NCI-H2196 (cell line): Measurements from ENCODE around the gene ZNF784.

Experiments
- DNase-seq: peaks from one replicate; lab custom pipeline; 2025; ENCODE audit not compliant: unreplicated experiment; lab: John Stamatoyannopoulos, UW

ZNF784 gene

GRCh38 chr19:55644191-55644833 lies 19.9 kb upstream of the ZNF784 start:
- no peak for DNase-seq

- DNase-seq: no peak
Observed at GRCh38 chr19:55643887-55644176, 19.5 kb upstream of the ZNF784 start.

DNA sequence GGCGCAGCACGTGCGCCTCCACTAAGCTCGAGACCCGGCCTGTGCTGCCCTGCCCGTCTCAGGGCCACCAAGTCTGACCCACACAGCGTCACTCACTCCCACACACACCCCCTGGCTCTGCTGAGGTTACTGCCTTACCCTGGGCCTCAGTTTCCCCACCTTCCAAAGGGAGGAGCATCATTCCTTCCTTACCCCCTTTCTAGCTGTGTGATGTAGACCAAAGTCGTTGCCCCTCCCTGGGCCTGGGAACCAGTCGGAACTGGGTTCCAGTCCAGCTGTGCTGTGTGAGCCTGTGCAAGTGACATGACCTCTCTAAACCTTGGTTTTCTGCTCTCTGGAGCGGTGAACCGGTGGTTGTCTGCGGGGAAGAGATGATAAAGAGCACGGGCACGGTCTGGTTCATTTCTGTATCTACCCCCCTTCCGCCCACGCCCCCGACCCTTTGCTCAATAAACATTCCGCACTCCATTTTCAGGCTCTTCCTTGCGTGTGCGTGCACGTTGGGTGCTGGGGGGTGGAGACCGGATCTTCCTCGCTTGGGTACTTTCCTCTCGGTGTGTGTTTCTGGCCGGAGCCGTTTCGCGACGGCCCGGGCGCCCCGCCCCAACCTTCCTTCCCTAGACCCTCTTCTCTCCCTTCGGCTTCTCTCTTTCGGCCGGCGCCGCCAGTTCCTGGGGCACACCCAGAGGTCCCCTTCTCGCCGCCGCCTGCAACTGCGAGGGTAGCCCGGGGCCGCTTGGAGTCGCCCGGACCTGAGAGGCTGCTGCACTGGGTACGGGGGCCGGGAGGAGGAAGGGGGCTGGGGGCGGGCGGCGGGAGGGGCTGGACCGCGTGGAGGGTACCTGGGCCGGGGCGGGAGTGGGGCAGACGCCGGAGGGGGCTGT lies 18.9 kb upstream of the ZNF784 start, which contains the start of gene ZNF581:
TSS of gene ZNF581 (plus strand) at position 647 of the 884 bp plus-strand sequence. CDS start 923 bp downstream, outside the sequence.
- DNase-seq: peak; percentile 74

GRCh38 chr19:55642153-55643002 lies 18.0 kb upstream of the ZNF784 start:
- DNase-seq: no peak

- DNase-seq: no peak
Observed at GRCh38 chr19:55641426-55642152, 17.2 kb upstream of the ZNF784 start.

- DNase-seq: peak; percentile 72
Observed at GRCh38 chr19:55640577-55641425, 16.4 kb upstream of the ZNF784 start, which contains the start of gene ZNF580. ZNF580 (plus strand) TSS chr19:55641002; CDS start chr19:55642509, 1,507 bp downstream.

GRCh38 chr19:55640043-55640576 lies 15.7 kb upstream of the ZNF784 start:
- peak; percentile 92 for DNase-seq

DNA sequence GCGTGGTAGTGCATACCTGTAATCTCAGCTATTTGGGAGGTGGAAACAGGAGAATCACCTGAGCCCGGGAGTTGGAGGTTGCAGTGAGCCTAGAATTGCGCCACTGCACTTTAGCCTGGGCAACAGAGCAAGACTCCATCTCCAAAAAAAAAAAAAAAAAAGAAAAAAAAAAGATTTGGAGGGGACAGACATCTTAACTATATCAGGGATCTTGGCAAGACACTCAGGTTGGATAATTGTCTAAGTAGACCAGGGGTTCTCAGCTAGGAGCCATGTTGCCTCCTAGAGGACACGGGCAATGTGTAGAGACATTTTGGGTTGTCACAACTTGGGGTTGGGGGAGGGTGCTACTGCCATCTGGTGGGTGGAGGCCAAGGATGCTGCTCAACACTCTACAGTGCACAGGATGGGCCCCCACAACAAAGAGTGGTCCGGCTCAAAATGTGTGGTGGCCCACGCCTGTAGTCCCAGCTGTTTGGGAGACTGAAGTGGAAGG lies 14.5 kb upstream of the ZNF784 start:
- peak; percentile 34 for DNase-seq

DNA sequence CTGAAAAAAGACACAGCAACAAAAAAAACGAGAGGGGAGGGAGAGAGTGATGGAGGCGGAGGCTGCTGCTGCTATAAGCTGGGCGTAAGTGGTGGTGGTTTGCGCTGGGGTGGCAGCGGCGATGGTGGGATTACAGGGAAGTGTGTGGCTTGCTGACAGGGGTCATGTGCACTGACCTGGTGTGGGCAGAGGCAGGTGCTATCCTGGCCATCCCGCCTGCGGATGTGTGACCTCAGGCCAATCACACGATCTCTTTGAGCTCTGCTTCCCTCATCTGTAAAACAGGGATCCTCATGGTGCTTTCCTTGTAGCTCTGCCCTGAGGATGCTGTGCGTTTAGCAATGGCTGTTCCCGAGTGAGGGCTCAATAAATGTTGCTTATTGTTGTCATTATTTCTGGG lies 13.2 kb upstream of the ZNF784 start:
- no peak for DNase-seq

- no peak for DNase-seq
Observed at GRCh38 chr19:55636723-55637122, 12.4 kb upstream of the ZNF784 start.

GRCh38 chr19:55635856-55636440 lies 11.6 kb upstream of the ZNF784 start:
- DNase-seq: no peak

- DNase-seq: no peak
Observed at GRCh38 chr19:55635334-55635717, 11.0 kb upstream of the ZNF784 start.

DNA sequence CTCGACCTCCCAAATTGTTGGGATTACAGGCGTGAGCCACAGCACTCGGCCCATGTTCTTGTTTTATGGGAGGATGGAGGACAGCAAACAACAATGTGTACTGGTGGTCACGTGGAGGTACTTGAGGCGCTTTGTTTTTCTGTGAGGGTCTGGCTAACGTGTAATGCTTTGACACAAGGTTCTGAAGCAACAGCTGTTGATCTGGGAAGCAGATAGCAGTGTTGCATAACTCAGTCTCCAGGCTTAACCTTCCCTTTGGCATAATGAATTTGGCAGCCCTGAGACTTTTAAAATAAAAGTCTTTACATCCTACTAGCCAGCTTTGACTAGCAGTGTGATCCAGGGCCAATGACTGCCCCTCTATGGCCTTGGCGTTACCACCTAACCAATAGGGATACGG lies 9.5 kb upstream of the ZNF784 start:
- no peak for DNase-seq

DNA sequence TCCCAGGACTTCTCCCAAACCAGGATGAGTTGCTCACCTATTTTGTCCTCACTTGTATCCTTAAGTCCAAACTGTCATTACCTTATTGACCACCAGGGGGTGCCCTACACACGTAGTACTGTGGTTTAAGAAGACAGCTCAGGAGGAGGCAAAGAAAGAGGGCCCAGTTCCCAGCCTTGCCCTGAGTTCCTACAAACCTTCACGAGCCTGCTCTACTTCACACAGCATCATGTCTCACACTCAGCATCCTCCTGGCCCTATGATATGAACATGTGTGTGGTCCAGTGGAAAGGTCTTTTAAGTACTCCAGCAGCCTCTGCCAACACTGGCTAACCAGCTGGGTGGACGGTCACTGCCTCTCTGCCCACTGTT lies 8.1 kb upstream of the ZNF784 start:
- DNase-seq: peak; percentile 96

GRCh38 chr19:55626350-55626749 lies 2.0 kb upstream of the ZNF784 start:
- DNase-seq: no peak

DNA sequence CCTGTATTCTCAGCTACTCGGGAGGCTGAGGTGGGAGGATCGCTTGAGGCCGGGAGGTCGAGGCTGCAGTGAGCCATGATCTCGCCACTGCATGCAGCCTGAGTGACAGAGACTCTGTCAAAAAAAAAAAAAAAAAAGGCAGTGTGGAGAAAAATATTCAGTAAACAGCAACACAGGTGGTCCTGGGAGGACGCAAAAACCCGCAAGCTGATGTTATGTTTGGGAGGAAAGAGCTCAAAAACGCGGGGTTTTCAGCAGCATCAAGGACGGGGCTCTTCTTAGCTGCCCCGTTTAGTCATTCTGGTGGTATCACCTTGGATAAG lies 599 bp upstream of the ZNF784 start:
- DNase-seq: no peak

- no peak for DNase-seq
Observed at GRCh38 chr19:55623561-55623960, 805 bp downstream of the ZNF784 start.

DNA sequence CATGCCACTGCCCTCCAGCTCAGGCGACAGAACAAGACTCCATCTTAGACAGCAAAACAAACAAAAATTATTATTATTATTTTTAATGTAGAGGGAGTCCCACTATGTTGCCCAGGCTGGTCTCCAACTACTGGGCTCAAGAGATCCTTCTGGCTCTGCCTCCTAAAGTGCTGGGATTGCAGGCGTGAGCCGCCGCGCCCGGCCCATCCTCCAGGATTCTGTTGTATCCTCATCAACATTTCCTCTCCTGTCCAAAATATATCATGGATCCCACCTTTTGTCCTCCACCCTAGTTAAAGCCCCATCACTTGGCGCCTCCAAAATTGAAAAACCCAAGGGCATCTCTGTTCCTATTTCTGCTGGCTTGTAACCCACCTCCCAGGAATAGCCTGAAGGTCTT lies 1.2 kb downstream of the ZNF784 start:
- no peak for DNase-seq

DNA sequence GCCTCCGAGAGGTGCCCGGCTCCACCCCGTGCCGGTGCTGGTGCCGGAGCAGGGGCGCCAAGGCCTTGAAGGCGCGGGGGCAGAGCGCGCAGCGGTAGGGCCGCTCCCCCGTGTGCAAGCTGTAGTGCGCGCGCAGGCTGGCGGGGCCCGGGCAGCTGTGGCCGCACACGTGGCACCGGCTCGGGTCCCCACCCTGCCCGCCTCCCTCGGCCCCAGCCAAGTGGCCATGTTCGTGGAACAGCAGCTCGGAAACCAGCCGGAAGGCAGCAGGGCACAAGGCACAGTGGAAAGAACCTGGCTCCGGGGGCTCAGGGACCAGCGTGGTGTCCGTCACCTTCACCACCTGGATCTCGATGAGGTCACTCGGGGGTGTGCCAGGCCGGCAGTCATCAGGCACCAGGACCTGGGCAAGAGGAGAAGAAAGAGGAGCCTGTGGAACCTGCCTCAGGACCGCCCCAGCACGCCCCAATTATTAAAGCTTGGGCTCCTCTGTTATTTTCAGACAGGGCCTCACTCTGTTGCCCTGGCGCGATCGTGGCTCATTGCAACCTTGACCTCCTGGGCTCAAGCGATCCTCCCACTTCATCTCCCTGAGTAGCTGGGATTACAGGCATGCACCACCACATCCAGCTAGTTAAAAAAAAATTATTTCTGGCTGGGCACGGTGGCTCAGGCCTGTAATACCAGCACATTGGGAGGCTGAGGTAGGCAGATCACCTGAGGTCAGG lies 2.0 kb downstream of the ZNF784 start:
- DNase-seq: no peak
